Liver (tissue), 9 donors: Measurements from ENCODE around the gene MARCHF10. TPM values are rescaled to one million over a fixed set of nuclear protein-coding genes. Genes with fewer than 3 reads are reported as not detected.

Experiments
- DNase-seq: peaks from one replicate; pipeline ENCODE4 v3.0.0-alpha.2; 2017; ENCODE audit warnings: low spot score
- H3K27ac ChIP-seq, 2 donors: one replicate each; pipeline ENCODE4 v1.7.0; 2013; ENCODE audit warnings: inconsistent platforms in 2 of 2, low read length in 2 of 2, control low read depth in 1 of 2, low read depth in 1 of 2, mild to moderate bottlenecking in 1 of 2
- H3K27me3 ChIP-seq, 4 donors: one replicate each; pipeline versions ENCODE4 v1.6.1 to v1.7.0; 2013; ENCODE audit warnings: low read length in 3 of 4, inconsistent platforms in 1 of 4, mild to moderate bottlenecking in 1 of 4, moderate library complexity in 1 of 4; ENCODE audit not compliant: control insufficient read depth in 4 of 4, insufficient read depth in 4 of 4
- H3K36me3 ChIP-seq, 4 donors: one replicate each; pipeline versions ENCODE4 v1.6.1 to v1.7.0; 2013; ENCODE audit warnings: low read length in 3 of 4, mild to moderate bottlenecking in 3 of 4, low read depth in 1 of 4, moderate library complexity in 1 of 4; ENCODE audit not compliant: control insufficient read depth in 4 of 4, insufficient read depth in 3 of 4
- H3K4me1 ChIP-seq, 4 donors: one replicate each; pipeline versions ENCODE4 v1.6.1 to v1.7.0; 2013; ENCODE audit warnings: low read length in 3 of 4, mild to moderate bottlenecking in 3 of 4, moderate library complexity in 1 of 4; ENCODE audit not compliant: control insufficient read depth in 4 of 4, insufficient read depth in 4 of 4
- H3K4me3 ChIP-seq, 3 donors: one replicate each; pipeline versions ENCODE4 v1.6.1 to v1.7.0; 2013; ENCODE audit warnings: low read length in 3 of 3, control low read depth in 1 of 3, low read depth in 1 of 3, mild to moderate bottlenecking in 1 of 3
- H3K9ac ChIP-seq, 2 donors: one replicate each; pipeline ENCODE4 v1.7.0; 2013; ENCODE audit warnings: low read length in 2 of 2, mild to moderate bottlenecking in 2 of 2, moderate library complexity in 2 of 2, control low read depth in 1 of 2, low read depth in 1 of 2
- H3K9me3 ChIP-seq, 4 donors: one replicate each; pipeline versions ENCODE4 v1.6.1 to v1.7.0; 2013; ENCODE audit warnings: low read length in 3 of 4; ENCODE audit not compliant: control insufficient read depth in 4 of 4
- ATF3 ChIP-seq: IDR thresholded peaks from 2 replicates; pipeline ENCODE4 v1.6.1; 2016; ENCODE audit warnings: antibody characterized with exemption
- CTCF ChIP-seq: fragments of 150-350 bp; IDR thresholded peaks from 2 replicates; pipeline ENCODE4 v1.5.1; 2017; ENCODE audit warnings: improper control_type of control experiment, low read depth, low read length; ENCODE audit not compliant: missing input control
- EGR1 ChIP-seq, 2 donors: IDR thresholded peaks; 2 replicates each; pipeline ENCODE4 v1.6.1; 2016 to 2018; ENCODE audit warnings: antibody characterized with exemption in 2 of 2, low read depth in 2 of 2
- FOXA1 ChIP-seq: IDR thresholded peaks from 2 replicates; pipeline ENCODE4 v1.6.1; 2016; ENCODE audit warnings: antibody characterized with exemption
- FOXA2 ChIP-seq: IDR thresholded peaks from 2 replicates; pipeline ENCODE4 v1.6.1; 2016; ENCODE audit warnings: antibody characterized with exemption
- GABPA ChIP-seq, 2 donors: IDR thresholded peaks in 1 of 2; conservative IDR thresholded peaks in 1 of 2; 2 replicates each; pipeline ENCODE4 v1.6.1; 2016; ENCODE audit warnings: antibody characterized with exemption in 2 of 2, mild to moderate bottlenecking in 1 of 2, moderate library complexity in 1 of 2
- HNF4A ChIP-seq, 2 donors: conservative IDR thresholded peaks; 2 replicates each; pipeline ENCODE4 v1.6.1; 2016; ENCODE audit warnings: antibody characterized with exemption in 2 of 2, mild to moderate bottlenecking in 2 of 2
- HNF4G ChIP-seq: IDR thresholded peaks from 2 replicates; pipeline ENCODE4 v1.6.1; 2016; ENCODE audit warnings: antibody characterized with exemption
- JUND ChIP-seq, 2 donors: IDR thresholded peaks; 2 replicates each; pipeline ENCODE4 v1.6.1; 2016; ENCODE audit warnings: antibody characterized with exemption in 2 of 2
- MAX ChIP-seq: IDR thresholded peaks from 2 replicates; pipeline ENCODE4 v1.6.1; 2016; ENCODE audit warnings: antibody characterized with exemption
- NR2F2 ChIP-seq: IDR thresholded peaks from 2 replicates; pipeline ENCODE4 v1.6.1; 2016; ENCODE audit warnings: antibody characterized with exemption
- RAD21 ChIP-seq, 2 donors: IDR thresholded peaks; 2 replicates each; pipeline ENCODE4 v1.6.1; 2016; ENCODE audit warnings: antibody characterized with exemption in 2 of 2, mild to moderate bottlenecking in 2 of 2
- REST ChIP-seq: IDR thresholded peaks from 2 replicates; pipeline ENCODE4 v1.6.1; 2016; ENCODE audit warnings: antibody characterized with exemption, mild to moderate bottlenecking
- RXRA ChIP-seq, 2 donors: IDR thresholded peaks; 2 replicates each; pipeline ENCODE4 v1.6.1; 2017 to 2018; ENCODE audit warnings: antibody characterized with exemption in 2 of 2, mild to moderate bottlenecking in 1 of 2
- SP1 ChIP-seq: IDR thresholded peaks from 2 replicates; pipeline ENCODE4 v1.6.1; 2018; ENCODE audit warnings: antibody characterized with exemption, mild to moderate bottlenecking
- YY1 ChIP-seq: IDR thresholded peaks from 2 replicates; pipeline ENCODE4 v1.6.1; 2016; ENCODE audit warnings: antibody characterized with exemption, mild to moderate bottlenecking
- ZBTB33 ChIP-seq: IDR thresholded peaks from 2 replicates; pipeline ENCODE4 v1.6.1; 2016; ENCODE audit warnings: antibody characterized with exemption
- WGBS: extraction: QIAGEN DNeasy Blood & Tissue Kit; methylation state at CpG from one replicate; pipeline ENCODE4 v1.1.7; 2013; 5-methylcytosine and 5-hydroxymethylcytosine counted together
- polyA plus RNA-seq, 2 donors: library from polyadenylated mRNA; stranded (reverse) in 1 of 2; unstranded in 1 of 2; fragments of 200-250 nt in 1 of 2; fragments of >200 nt in 1 of 2; fragmentation: Nextera tagmentation in 1 of 2; extraction: Ambion mirVana in 1 of 2; gene quantifications; one replicate each; pipeline versions ENCODE4 v1.2.1 to v1.2.3, GENCODE V29; 2013 to 2015
- total RNA-seq, 2 donors: library from RNA; depleted of rRNA; stranded (reverse); fragments of >200 nt; gene quantifications; one replicate each; pipeline ENCODE4 v1.2.3, GENCODE V29; 2014
- donor health status: healthy.
- donor health status: healthy.
- donor health status: healthy.
- donor health status: healthy.
- donor health status: healthy.

The MARCHF10 gene
- total and polyA plus RNA-seq, 4 donors, result not detected

GRCh38 chr17:62756198-62756597 is 51.9 kb downstream of the MARCHF10 start:
- H3K27me3 ChIP-seq, result peaks cover 0 to 13% (median 0%) of the 10 kb centered on the region in 4 donors
- no peaks in the 10 kb centered on the region for H3K36me3 ChIP-seq
- 94% methylated on average over 4 of the region's 4 CpGs for WGBS
- H3K27ac ChIP-seq, result no peak overlapping the region
- H3K9me3 ChIP-seq, result no peaks in the 10 kb centered on the region
- no peak for TF ChIP-seq RXRA (IDR thresholded peaks at IDR 0.05)
- TF ChIP-seq CTCF, result no peak
- no peak for TF ChIP-seq JUND (IDR thresholded peaks at IDR 0.05)
- no peak for TF ChIP-seq ATF3
- no peak for TF ChIP-seq RAD21 (IDR thresholded peaks at IDR 0.05)
- TF ChIP-seq FOXA2, result no peak
- no peak for TF ChIP-seq GABPA (IDR thresholded peaks at IDR 0.05 in 1 of 2, conservative IDR thresholded peaks at IDR 0.05 in 1 of 2)
- no peak for TF ChIP-seq HNF4A (conservative IDR thresholded peaks at IDR 0.05)
- TF ChIP-seq YY1, result no peak
- TF ChIP-seq MAX, result no peak
- no peak for TF ChIP-seq SP1
- TF ChIP-seq NR2F2, result no peak
- TF ChIP-seq FOXA1, result no peak
- no peak for TF ChIP-seq HNF4G
- no peak for TF ChIP-seq ZBTB33
- TF ChIP-seq EGR1 (IDR thresholded peaks at IDR 0.05; ENCODE audit: low read depth in 2 of 2), result no peak
- TF ChIP-seq REST, result no peak
- no peak for DNase-seq
- H3K9ac ChIP-seq, result no peak overlapping the region
- no peaks in the 10 kb centered on the region for H3K4me1 ChIP-seq
- no peak overlapping the region for H3K4me3 ChIP-seq
